Neural progenitor cell (in vitro differentiated cells): Measurements from ENCODE around the gene LCP1.

Source experiments
- EZH2 ChIP-seq: fragments of 200-600 bp; sonication (generic); IDR thresholded peaks from 2 replicates; pipeline ENCODE4 v1.6.1; 2017; ENCODE audit warnings: antibody characterized with exemption, mild to moderate bottlenecking, moderate library complexity
- TF ChIP-seq, protein P1 (sequence below): fragments of 200-600 bp; sonication (generic); IDR thresholded peaks from 2 replicates; pipeline ENCODE4 v1.5.1; 2017; ENCODE audit warnings: antibody characterized with exemption, mild to moderate bottlenecking

GRCh38 chr13:46168341-46168740 is 13.6 kb downstream of the LCP1 start:
- TF ChIP-seq, protein P1, sequence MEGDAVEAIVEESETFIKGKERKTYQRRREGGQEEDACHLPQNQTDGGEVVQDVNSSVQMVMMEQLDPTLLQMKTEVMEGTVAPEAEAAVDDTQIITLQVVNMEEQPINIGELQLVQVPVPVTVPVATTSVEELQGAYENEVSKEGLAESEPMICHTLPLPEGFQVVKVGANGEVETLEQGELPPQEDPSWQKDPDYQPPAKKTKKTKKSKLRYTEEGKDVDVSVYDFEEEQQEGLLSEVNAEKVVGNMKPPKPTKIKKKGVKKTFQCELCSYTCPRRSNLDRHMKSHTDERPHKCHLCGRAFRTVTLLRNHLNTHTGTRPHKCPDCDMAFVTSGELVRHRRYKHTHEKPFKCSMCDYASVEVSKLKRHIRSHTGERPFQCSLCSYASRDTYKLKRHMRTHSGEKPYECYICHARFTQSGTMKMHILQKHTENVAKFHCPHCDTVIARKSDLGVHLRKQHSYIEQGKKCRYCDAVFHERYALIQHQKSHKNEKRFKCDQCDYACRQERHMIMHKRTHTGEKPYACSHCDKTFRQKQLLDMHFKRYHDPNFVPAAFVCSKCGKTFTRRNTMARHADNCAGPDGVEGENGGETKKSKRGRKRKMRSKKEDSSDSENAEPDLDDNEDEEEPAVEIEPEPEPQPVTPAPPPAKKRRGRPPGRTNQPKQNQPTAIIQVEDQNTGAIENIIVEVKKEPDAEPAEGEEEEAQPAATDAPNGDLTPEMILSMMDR = no peak
- TF ChIP-seq EZH2 = no peak
